ENCODE results near the gene STARD10.

STARD10 gene

DNA sequence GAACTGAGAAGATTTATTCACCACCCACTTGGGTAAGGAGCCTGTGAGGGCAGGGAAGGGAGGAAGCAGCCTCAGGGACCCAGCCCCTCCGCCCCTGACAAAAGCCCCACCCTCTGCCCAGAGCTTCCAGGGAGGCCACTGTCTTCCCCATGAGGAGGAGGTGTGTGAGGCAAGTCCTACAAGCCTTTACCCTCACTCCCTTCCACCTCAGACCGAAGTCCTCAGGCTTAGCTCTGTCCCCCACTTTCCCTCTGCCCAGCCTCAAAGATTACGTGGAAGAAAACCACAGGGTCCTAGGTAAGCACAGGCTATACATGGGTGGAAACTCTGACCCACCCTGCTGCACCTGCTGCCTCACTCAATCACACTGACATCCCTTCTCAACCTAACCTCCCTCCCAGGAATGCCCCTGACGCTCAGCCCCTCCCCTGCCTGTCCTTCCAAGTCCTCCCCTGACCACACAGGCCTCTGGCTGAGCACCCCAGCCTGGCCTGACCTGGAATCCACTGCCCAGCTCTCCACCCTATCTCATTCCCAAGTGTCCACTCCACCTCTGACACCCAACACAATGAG, 38.0 kb downstream of the STARD10 start:
- no peaks in the 10 kb centered on the region for H4K20me1 ChIP-seq (ENCODE audit: insufficient read depth, low read length)
- H3K9me3 ChIP-seq (ENCODE audit: low read length), result no peaks in the 10 kb centered on the region
- no peak overlapping the region for H3K4me3 ChIP-seq (ENCODE audit: low read depth, low read length, poor library complexity, severe bottlenecking)
- H3K79me2 ChIP-seq (ENCODE audit: insufficient read depth, low read length), result no peaks in the 10 kb centered on the region
- H3K27ac ChIP-seq (ENCODE audit: low read depth, low read length, poor library complexity, severe bottlenecking), result no peak overlapping the region
- no peak for TF ChIP-seq EZH2 (IDR thresholded peaks at IDR 0.05; ENCODE audit: borderline replicate concordance, low read length)
- TF ChIP-seq, protein P1, sequence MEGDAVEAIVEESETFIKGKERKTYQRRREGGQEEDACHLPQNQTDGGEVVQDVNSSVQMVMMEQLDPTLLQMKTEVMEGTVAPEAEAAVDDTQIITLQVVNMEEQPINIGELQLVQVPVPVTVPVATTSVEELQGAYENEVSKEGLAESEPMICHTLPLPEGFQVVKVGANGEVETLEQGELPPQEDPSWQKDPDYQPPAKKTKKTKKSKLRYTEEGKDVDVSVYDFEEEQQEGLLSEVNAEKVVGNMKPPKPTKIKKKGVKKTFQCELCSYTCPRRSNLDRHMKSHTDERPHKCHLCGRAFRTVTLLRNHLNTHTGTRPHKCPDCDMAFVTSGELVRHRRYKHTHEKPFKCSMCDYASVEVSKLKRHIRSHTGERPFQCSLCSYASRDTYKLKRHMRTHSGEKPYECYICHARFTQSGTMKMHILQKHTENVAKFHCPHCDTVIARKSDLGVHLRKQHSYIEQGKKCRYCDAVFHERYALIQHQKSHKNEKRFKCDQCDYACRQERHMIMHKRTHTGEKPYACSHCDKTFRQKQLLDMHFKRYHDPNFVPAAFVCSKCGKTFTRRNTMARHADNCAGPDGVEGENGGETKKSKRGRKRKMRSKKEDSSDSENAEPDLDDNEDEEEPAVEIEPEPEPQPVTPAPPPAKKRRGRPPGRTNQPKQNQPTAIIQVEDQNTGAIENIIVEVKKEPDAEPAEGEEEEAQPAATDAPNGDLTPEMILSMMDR (IDR thresholded peaks at IDR 0.05; ENCODE audit: low read length), result no peak
- H3K36me3 ChIP-seq (ENCODE audit: insufficient read depth, low read length), result no peaks in the 10 kb centered on the region
- no peaks in the 10 kb centered on the region for H3K9me2 ChIP-seq (ENCODE audit: low read depth, low read length)
- H3F3A ChIP-seq (ENCODE audit: insufficient read depth, low read length), result no peaks in the 10 kb centered on the region
- H3K4me2 ChIP-seq (ENCODE audit: low read length), result no peak overlapping the region
- H3K4me1 ChIP-seq (ENCODE audit: insufficient read depth, low read length, severe bottlenecking), result peaks cover 16% of the 10 kb centered on the region
- no peaks in the 10 kb centered on the region; the same call in 1 of the 2 replicates for H3K27me3 ChIP-seq (ENCODE audit: insufficient read depth, low read length)
- H2AFZ ChIP-seq (ENCODE audit: low read length), result no peak overlapping the region
- H3K9ac ChIP-seq (ENCODE audit: low read length), result no peak overlapping the region

DNA sequence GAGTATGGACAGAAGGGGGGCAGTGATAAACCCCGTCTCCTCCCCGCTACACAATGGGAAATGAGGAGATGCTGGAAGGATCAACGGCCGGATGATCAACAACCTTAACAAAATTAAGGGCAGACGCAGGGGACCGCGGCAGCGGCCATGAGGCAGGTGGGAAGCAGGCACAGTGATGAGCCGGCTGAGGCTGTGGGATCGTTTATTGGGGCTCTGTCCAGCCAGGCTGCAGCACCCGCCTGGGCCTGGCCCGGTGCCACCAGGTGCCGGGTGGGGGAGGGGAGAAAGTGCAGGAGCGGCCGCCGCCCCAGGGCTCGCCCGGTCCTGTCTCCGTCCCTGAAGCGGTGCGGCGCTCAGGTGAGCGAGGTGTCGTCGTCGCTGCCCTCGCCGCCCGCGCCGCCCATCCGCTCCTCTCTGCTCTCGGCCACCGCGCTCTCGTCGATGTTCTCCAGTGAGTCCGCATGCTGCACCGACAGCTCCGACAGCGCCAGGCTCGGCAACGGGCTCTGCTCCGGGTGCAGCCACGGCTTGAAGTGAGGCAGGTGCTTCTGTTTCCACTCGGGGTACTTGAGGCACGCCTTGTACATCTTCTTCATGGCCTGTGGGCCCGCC, 39.2 kb downstream of the STARD10 start:
- Histone ChIP-seq H3F3A (ENCODE audit: insufficient read depth, low read length) (no peaks in the 10 kb centered on the region), H3K27me3 (ENCODE audit: insufficient read depth, low read length) (no peaks in the 10 kb centered on the region; the same call in 1 of the 2 replicates), H3K4me3 (ENCODE audit: low read depth, low read length, poor library complexity, severe bottlenecking) (no peak overlapping the region), H3K27ac (ENCODE audit: low read depth, low read length, poor library complexity, severe bottlenecking) (no peak overlapping the region), H3K9me3 (ENCODE audit: low read length) (no peaks in the 10 kb centered on the region), H2AFZ (ENCODE audit: low read length) (no peak overlapping the region), H4K20me1 (ENCODE audit: insufficient read depth, low read length) (no peaks in the 10 kb centered on the region), H3K79me2 (ENCODE audit: insufficient read depth, low read length) (no peaks in the 10 kb centered on the region), H3K36me3 (ENCODE audit: insufficient read depth, low read length) (no peaks in the 10 kb centered on the region), H3K9me2 (ENCODE audit: low read depth, low read length) (no peaks in the 10 kb centered on the region), H3K9ac (ENCODE audit: low read length) (no peak overlapping the region), H3K4me1 (ENCODE audit: insufficient read depth, low read length, severe bottlenecking) (peaks cover 20% of the 10 kb centered on the region), H3K4me2 (ENCODE audit: low read length) (no peak overlapping the region)
- TF ChIP-seq, protein P1 (IDR thresholded peaks at IDR 0.05; ENCODE audit: low read length), result no peak
- TF ChIP-seq EZH2 (IDR thresholded peaks at IDR 0.05; ENCODE audit: borderline replicate concordance, low read length), result no peak

DNA sequence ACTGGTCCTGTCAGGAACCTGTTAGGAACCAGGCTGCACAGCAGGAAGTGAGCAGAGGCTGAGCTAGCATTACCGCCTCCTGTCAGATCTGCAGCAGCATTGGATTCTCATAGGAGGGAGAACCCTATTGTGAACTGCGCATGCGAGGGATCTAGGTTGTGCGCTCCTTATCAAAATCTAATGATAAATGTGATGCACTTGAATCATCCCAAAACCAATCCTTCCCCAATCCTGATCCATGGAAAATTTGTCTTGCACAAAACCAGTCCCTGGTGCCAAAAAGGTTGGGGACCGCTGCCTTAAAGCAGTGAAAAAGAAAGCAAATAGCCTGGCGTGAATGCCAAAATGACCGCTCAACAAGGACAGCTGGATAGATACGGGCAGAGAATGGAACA, 39.7 kb downstream of the STARD10 start:
- no peaks in the 10 kb centered on the region; the same call in 1 of the 2 replicates for H3K27me3 ChIP-seq (ENCODE audit: insufficient read depth, low read length)
- no peaks in the 10 kb centered on the region for H3K9me2 ChIP-seq (ENCODE audit: low read depth, low read length)
- H2AFZ ChIP-seq (ENCODE audit: low read length), result no peak overlapping the region
- H3F3A ChIP-seq (ENCODE audit: insufficient read depth, low read length), result no peaks in the 10 kb centered on the region
- H3K4me1 ChIP-seq (ENCODE audit: insufficient read depth, low read length, severe bottlenecking), result peaks cover 20% of the 10 kb centered on the region
- no peaks in the 10 kb centered on the region for H3K79me2 ChIP-seq (ENCODE audit: insufficient read depth, low read length)
- no peaks in the 10 kb centered on the region for H3K9me3 ChIP-seq (ENCODE audit: low read length)
- H4K20me1 ChIP-seq (ENCODE audit: insufficient read depth, low read length), result no peaks in the 10 kb centered on the region
- TF ChIP-seq, protein P1 (IDR thresholded peaks at IDR 0.05; ENCODE audit: low read length), result no peak
- H3K27ac ChIP-seq (ENCODE audit: low read depth, low read length, poor library complexity, severe bottlenecking), result no peak overlapping the region
- no peaks in the 10 kb centered on the region for H3K36me3 ChIP-seq (ENCODE audit: insufficient read depth, low read length)
- no peak overlapping the region for H3K4me2 ChIP-seq (ENCODE audit: low read length)
- no peak overlapping the region for H3K9ac ChIP-seq (ENCODE audit: low read length)
- no peak overlapping the region for H3K4me3 ChIP-seq (ENCODE audit: low read depth, low read length, poor library complexity, severe bottlenecking)
